Activated naive CD4-positive, alpha-beta T cell treated with anti-CD3 and anti-CD28 coated beads, Interleukin-2, amount 50 U/mL, for 72 hours (primary cell): ENCODE results near the gene CUL4B. TPM values are rescaled to one million over a fixed set of nuclear protein-coding genes. Genes with fewer than 3 reads are reported as not detected.
"Not testable (repeated sequence)": the region's sequence is repeated elsewhere in the genome, so short reads cannot be mapped to it uniquely, and the experiment has no call there.

ENCODE experiments used
- ATAC-seq, 2 donors: fragments of 150-1000 bp; cut with Tn5 transposase; 2 replicates each; pipeline ENCODE4 v1.10.0; 2021; ENCODE audit warnings: mild to moderate bottlenecking in 2 of 2, moderate library complexity in 2 of 2
- DNase-seq, 2 donors: peaks; one replicate each; pipeline ENCODE4 v3.0.0; 2021 to 2022; ENCODE audit warnings: low spot score in 2 of 2
- H3K27ac Mint-ChIP-seq, 2 donors: one replicate each; pipeline ENCODE4 v1.8.0; 2022; ENCODE audit warnings: mild to moderate bottlenecking in 2 of 2, mixed read lengths in 2 of 2
- H3K36me3 Mint-ChIP-seq, 2 donors: one replicate each; pipeline ENCODE4 v1.8.0; 2022; ENCODE audit warnings: mixed read lengths in 2 of 2
- H3K9me3 Mint-ChIP-seq, 2 donors: one replicate each; pipeline ENCODE4 v1.8.0; 2022; ENCODE audit warnings: mixed read lengths in 2 of 2
- total RNA-seq, 2 donors: library from RNA; stranded (reverse); gene quantifications; one replicate each; pipeline ENCODE4 v1.2.3, GENCODE V29; 2022

CUL4B gene
- total RNA-seq, 2 donors from 2014 or later, result 59.4 to 60.6 TPM

DNA sequence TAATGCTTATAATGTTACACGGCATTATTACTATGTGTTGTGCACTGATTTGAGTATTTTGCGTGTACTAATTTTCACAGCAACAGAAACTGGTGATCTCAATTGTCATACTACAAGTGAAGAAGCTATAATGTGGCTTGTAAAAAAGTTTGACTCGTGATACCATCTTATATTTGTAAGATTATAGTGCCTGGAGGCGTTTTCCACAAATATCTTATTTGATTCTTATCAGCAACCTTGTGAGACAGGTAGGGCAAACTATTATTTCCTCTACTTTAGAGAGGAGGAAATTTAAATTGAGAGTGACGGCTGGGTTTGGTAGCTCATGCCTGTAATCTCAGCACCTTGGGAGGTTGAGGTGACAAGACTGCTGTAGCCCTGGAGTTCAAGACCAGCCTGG lies 4.5 kb downstream of the CUL4B start:
- peaks cover 7 to 14% of the 10 kb centered on the region in 2 donors for H3K36me3 Mint-ChIP-seq
- ATAC-seq (no peak), DNase-seq (no peak)
- H3K9me3 Mint-ChIP-seq, result no peaks in the 10 kb centered on the region
- H3K27ac Mint-ChIP-seq, result no peak overlapping the region

DNA sequence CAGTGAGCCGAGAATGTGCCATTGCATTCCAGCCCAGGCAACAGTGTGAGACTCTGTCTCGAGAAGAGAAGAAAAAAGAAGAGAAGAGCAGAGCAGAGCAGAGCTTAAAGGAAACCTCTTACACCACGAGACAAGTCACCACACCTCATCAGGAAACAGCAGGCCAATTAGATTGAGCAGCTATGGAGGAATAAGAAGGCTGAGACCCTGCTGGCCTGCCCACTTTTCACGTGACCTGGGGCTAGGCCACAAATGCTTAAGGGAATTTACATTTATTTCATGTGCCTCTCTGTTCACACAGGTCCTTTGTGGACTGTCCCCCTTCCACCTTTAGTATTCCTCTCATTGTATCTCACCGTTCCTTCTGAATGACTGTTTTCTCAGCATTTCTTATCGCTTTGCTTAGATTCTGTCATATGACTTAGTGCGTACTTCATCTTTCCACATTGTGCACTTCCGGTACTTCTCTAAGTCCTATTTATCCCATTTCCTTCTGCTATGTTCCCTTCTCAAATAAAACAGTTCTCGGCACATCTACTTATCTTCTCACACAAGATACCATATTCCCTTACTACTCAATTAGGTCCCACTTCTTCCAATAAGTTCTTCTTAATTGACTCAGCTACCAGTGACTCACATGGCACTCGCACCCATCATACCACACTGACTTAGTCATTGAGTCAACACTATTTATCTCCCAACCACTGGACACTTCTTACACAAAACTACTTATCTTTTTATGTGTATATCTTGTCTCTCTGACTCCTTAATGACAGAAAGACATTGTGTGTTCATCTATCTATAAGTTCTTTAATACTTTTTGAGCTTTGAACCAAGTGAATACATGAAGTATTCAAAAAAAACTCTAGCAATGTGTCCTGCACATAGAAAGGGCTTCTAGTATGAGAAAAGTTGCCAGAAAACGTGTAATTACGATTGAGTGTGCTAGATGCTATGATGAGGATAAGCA lies 11.0 kb downstream of the CUL4B start:
- H3K27ac Mint-ChIP-seq, result peak overlapping the region; percentile 66 to 93
- ATAC-seq (peak; percentile 99), DNase-seq (no peak)
- no peaks in the 10 kb centered on the region for H3K9me3 Mint-ChIP-seq
- H3K36me3 Mint-ChIP-seq, result peaks cover 9 to 15% of the 10 kb centered on the region in 2 donors

DNA sequence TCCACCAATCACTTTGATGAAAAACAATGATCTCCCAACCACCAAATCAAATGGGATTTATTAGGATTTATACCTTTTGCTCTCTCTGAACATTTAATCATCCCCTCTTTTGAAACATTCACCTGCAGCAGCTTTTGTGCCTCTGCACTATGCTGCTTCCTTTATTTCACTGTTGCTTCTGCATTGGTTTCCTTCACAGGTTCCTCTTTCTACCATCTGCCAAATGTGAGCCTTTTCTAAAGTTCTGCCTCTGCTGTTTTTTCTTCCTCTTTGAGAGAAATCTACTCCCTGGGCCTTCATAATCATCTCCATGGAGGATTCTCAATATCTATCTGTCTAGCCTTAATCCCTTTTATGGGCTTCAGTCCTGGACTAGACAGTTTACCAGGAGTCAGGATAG lies 24.7 kb downstream of the CUL4B start:
- H3K36me3 Mint-ChIP-seq, result peaks cover 0 to 17% of the 10 kb centered on the region in 2 donors
- ATAC-seq, result no peak
- H3K9me3 Mint-ChIP-seq, result no peaks in the 10 kb centered on the region
- H3K27ac Mint-ChIP-seq, result no peak overlapping the region
- no peak for DNase-seq

GRCh38 chrX:120534413-120535205 lies 26.2 kb downstream of the CUL4B start:
- H3K27ac Mint-ChIP-seq, result no peak overlapping the region
- H3K9me3 Mint-ChIP-seq, result no peaks in the 10 kb centered on the region
- no peak for DNase-seq
- ATAC-seq, result peak in 1 of 2 donors; percentile 53
- H3K36me3 Mint-ChIP-seq, result peaks cover 0 to 17% of the 10 kb centered on the region in 2 donors

DNA sequence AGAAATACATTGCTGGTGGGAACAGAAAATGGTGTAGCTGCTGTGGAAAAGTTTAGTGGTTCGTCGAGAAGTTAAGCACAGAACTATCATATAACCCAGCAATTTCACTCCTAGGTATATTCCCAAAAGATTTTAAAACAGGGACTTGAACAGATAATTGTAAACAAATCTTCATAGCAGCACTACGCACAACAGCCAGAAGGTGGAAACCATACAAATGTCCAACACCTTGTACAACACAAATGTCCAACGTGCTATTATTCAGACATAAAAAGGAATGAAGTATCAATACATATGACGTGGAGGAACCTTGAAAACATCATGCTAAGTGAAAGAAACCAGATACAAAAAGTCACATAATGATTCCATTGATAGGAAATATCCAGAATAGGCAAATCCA lies 37.9 kb downstream of the CUL4B start:
- DNase-seq (no peak), ATAC-seq (no peak)
- Mint-ChIP-seq H3K36me3 (peaks cover 0 to 4% of the 10 kb centered on the region in 2 donors), H3K27ac (no peak overlapping the region), H3K9me3 (no peaks in the 10 kb centered on the region)

- DNase-seq (no peak), ATAC-seq (no peak)
- H3K36me3 Mint-ChIP-seq, result no peaks in the 10 kb centered on the region
- no peaks in the 10 kb centered on the region for H3K9me3 Mint-ChIP-seq
- H3K27ac Mint-ChIP-seq, result no peak overlapping the region
These were observed 42.8 kb downstream of the CUL4B start for GRCh38 chrX:120517936-120518335.

- H3K27ac Mint-ChIP-seq, result no peak overlapping the region
These were observed 46.5 kb downstream of the CUL4B start for GRCh38 chrX:120514236-120514635.

GRCh38 chrX:120512627-120513026 lies 48.1 kb downstream of the CUL4B start:
- Mint-ChIP-seq H3K9me3 (no peaks in the 10 kb centered on the region), H3K27ac (no peak overlapping the region), H3K36me3 (no peaks in the 10 kb centered on the region)
- no peak for DNase-seq
- no peak for ATAC-seq

More at GRCh38 chrX:120514236-120514635, 46.5 kb downstream of the CUL4B start:
- ATAC-seq (no peak), DNase-seq (no peak)
- Mint-ChIP-seq H3K9me3 (no peaks in the 10 kb centered on the region), H3K36me3 (no peaks in the 10 kb centered on the region)

GRCh38 chrX:120512222-120512621 lies 48.5 kb downstream of the CUL4B start:
- H3K27ac Mint-ChIP-seq, result no peak overlapping the region
- no peaks in the 10 kb centered on the region for H3K36me3 Mint-ChIP-seq
- no peaks in the 10 kb centered on the region for H3K9me3 Mint-ChIP-seq
- no peak for ATAC-seq
- no peak for DNase-seq

GRCh38 chrX:120504569-120504968 lies 56.2 kb downstream of the CUL4B start:
- no peaks in the 10 kb centered on the region for H3K9me3 Mint-ChIP-seq
- H3K36me3 Mint-ChIP-seq, result no peaks in the 10 kb centered on the region
- H3K27ac Mint-ChIP-seq, result no peak overlapping the region
- no peak for DNase-seq
- no peak for ATAC-seq

- no peak for ATAC-seq
- no peak overlapping the region for H3K27ac Mint-ChIP-seq
- DNase-seq, result no peak
- no peaks in the 10 kb centered on the region for H3K36me3 Mint-ChIP-seq
- no peaks in the 10 kb centered on the region for H3K9me3 Mint-ChIP-seq
These were observed 61.3 kb downstream of the CUL4B start for GRCh38 chrX:120499301-120500072.

DNA sequence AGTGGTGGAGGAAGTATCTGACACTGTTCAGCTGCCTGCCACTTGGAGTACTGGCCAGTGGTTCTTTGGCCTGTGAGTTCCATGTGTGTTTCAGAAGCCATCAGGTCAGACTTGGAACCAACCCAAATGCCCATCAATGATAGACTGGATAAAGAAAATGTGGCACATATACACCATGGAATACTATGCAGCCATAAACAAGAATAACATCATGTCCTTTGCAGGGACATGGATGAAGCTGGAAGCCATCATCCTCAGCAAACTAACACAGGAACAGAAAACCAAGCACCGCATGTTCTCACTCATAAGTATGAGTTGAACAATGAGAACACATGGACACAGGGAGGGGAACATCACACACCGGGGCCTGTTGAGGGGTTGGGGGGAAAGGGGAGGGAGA lies 70.6 kb downstream of the CUL4B start:
- not testable (repeated sequence) for DNase-seq, ATAC-seq, H3K27ac Mint-ChIP-seq, H3K36me3 Mint-ChIP-seq, H3K9me3 Mint-ChIP-seq

- DNase-seq (no peak), ATAC-seq (no peak)
- no peak overlapping the region for H3K27ac Mint-ChIP-seq
- H3K36me3 Mint-ChIP-seq, result no peaks in the 10 kb centered on the region
- no peaks in the 10 kb centered on the region for H3K9me3 Mint-ChIP-seq
These were observed 74.0 kb downstream of the CUL4B start for GRCh38 chrX:120486786-120487185.

GRCh38 chrX:120485638-120486520 lies 74.9 kb downstream of the CUL4B start:
- no peaks in the 10 kb centered on the region for H3K36me3 Mint-ChIP-seq
- DNase-seq (peak; percentile 16 to 59), ATAC-seq (peak; percentile 90)
- peak overlapping the region; percentile 55 to 72 for H3K27ac Mint-ChIP-seq
- H3K9me3 Mint-ChIP-seq, result no peaks in the 10 kb centered on the region

- no peaks in the 10 kb centered on the region for H3K36me3 Mint-ChIP-seq
- ATAC-seq (no peak), DNase-seq (no peak)
- H3K9me3 Mint-ChIP-seq, result no peaks in the 10 kb centered on the region
- peak overlapping the region; percentile 55 to 72 for H3K27ac Mint-ChIP-seq
These were observed 75.5 kb downstream of the CUL4B start for GRCh38 chrX:120485315-120485637.

- Mint-ChIP-seq H3K36me3 (no peaks in the 10 kb centered on the region), H3K9me3 (no peaks in the 10 kb centered on the region), H3K27ac (no peak overlapping the region)
- DNase-seq (no peak), ATAC-seq (no peak)
These were observed 83.3 kb downstream of the CUL4B start for GRCh38 chrX:120477453-120477852.
